PC-3 (cell line): ENCODE results near the gene ZNFX1. TPM values are rescaled to one million over a fixed set of nuclear protein-coding genes. Genes with fewer than 3 reads are reported as not detected.
"Not testable (repeated sequence)": the region's sequence is repeated elsewhere in the genome, so short reads cannot be mapped to it uniquely, and the experiment has no call there.

Experiments
- ATAC-seq: fragments of 200-7000 bp; cut with Tn5 transposase; 2 replicates; pipeline ENCODE4 v1.9.1; 2020; ENCODE audit warnings: mild to moderate bottlenecking, moderate library complexity
- BruUV-seq: library from RNA; stranded (reverse); fragments of 400-500 nt; replicated peaks from 2 replicates; lab custom pipeline; 2021; lab: Mats Ljungman, UMichigan
- CTCF ChIA-PET: fragments of 300-600 bp; sonication (Branson Sonifier 250); formaldehyde crosslinking; loops from one replicate; lab custom pipeline; 2022; ENCODE audit warnings: antibody characterized with exemption; lab: Charles Lee
- POLR2A ChIA-PET: fragments of 300-600 bp; sonication (Branson Sonifier 250); formaldehyde crosslinking; loops from one replicate; lab custom pipeline; 2022; ENCODE audit warnings: antibody characterized with exemption; ENCODE audit not compliant: unreplicated experiment; lab: Charles Lee
- DNase-seq: peaks from one replicate; pipeline ENCODE4 v3.0.0-alpha.2; 2015
- H2AFZ ChIP-seq: fragments of 300-600 bp; sonication (generic); 2 replicates; pipeline ENCODE4 v1.6.0; 2016; ENCODE audit warnings: antibody characterized with exemption, low read length
- H3F3A ChIP-seq: fragments of 300-600 bp; sonication (generic); one replicate; pipeline ENCODE4 v1.6.0; 2017; ENCODE audit warnings: antibody characterized with exemption, low read length, control low read depth, mild to moderate bottlenecking; ENCODE audit not compliant: unreplicated experiment
- H3K27ac ChIP-seq: fragments of 300-600 bp; sonication (generic); 2 replicates; pipeline ENCODE4 v1.5.1; 2016; ENCODE audit warnings: mild to moderate bottlenecking, low read length
- H3K27me3 ChIP-seq: fragments of 300-600 bp; sonication (generic); 2 replicates; pipeline ENCODE4 v1.6.1; 2016; ENCODE audit warnings: low read length, mixed read lengths
- H3K36me3 ChIP-seq: fragments of 300-600 bp; sonication (generic); 2 replicates; pipeline ENCODE4 v1.6.1; 2016; ENCODE audit warnings: low read depth, mixed run types, low read length, mixed read lengths
- H3K4me1 ChIP-seq: fragments of 300-600 bp; sonication (generic); 2 replicates; pipeline ENCODE4 v1.5.1; 2016; ENCODE audit warnings: low read length; ENCODE audit not compliant: insufficient read depth
- H3K4me2 ChIP-seq: fragments of 300-600 bp; sonication (generic); 2 replicates; pipeline ENCODE4 v1.6.0; 2016; ENCODE audit warnings: low read length
- H3K4me3 ChIP-seq: fragments of 300-600 bp; sonication (generic); 2 replicates; pipeline ENCODE4 v1.5.1; 2016; ENCODE audit warnings: mild to moderate bottlenecking, low read length, mixed read lengths
- H3K79me2 ChIP-seq: fragments of 300-600 bp; sonication (generic); 2 replicates; pipeline ENCODE4 v1.6.1; 2017; ENCODE audit warnings: low read length, mixed read lengths
- H3K9ac ChIP-seq: fragments of 300-600 bp; sonication (generic); 2 replicates; pipeline ENCODE4 v1.6.0; 2016; ENCODE audit warnings: mild to moderate bottlenecking, low read length
- H3K9me2 ChIP-seq: fragments of 300-600 bp; sonication (generic); replicated peaks from 2 replicates; pipeline ENCODE4 v1.6.1; 2016; ENCODE audit warnings: mixed run types, low read length, mixed read lengths
- H3K9me3 ChIP-seq: fragments of 300-600 bp; sonication (generic); 2 replicates; pipeline ENCODE4 v1.6.1; 2016; ENCODE audit warnings: low read length, mixed read lengths
- H4K20me1 ChIP-seq: fragments of 300-600 bp; sonication (generic); 2 replicates; pipeline ENCODE4 v1.6.1; 2016; ENCODE audit warnings: low read length, mixed read lengths
- EZH2 ChIP-seq: fragments of 300-600 bp; sonication (generic); IDR thresholded peaks from one replicate; pipeline ENCODE4 v1.6.1; 2017; ENCODE audit warnings: antibody characterized with exemption, mild to moderate bottlenecking, low read length; ENCODE audit not compliant: unreplicated experiment
- EZH2phosphoT487 ChIP-seq: fragments of 300-600 bp; sonication (generic); IDR thresholded peaks from 2 replicates; pipeline ENCODE4 v1.6.1; 2018; ENCODE audit warnings: mild to moderate bottlenecking, antibody characterized with exemption, low read length, borderline replicate concordance
- intact Hi-C: fragments of 100-400 bp; cut with micrococcal nuclease; formaldehyde crosslinking; loops from 2 replicates; pipeline ENCODE4 v1.9.0; 2023
- total RNA-seq: library from RNA; depleted of rRNA; stranded (reverse); fragments of >200 nt; gene quantifications from 2 replicates; pipeline ENCODE4 v1.2.3, GENCODE V29; 2014
- TF ChIP-seq, protein P1 (sequence below): fragments of 300-600 bp; sonication (generic); conservative IDR thresholded peaks from 2 replicates; pipeline ENCODE4 v1.5.1; 2017; ENCODE audit warnings: antibody characterized with exemption, low read depth, mild to moderate bottlenecking, low read length

The ZNFX1 gene
- total RNA-seq, 1 experiment from 2014 or later = 18.8 TPM

DNA sequence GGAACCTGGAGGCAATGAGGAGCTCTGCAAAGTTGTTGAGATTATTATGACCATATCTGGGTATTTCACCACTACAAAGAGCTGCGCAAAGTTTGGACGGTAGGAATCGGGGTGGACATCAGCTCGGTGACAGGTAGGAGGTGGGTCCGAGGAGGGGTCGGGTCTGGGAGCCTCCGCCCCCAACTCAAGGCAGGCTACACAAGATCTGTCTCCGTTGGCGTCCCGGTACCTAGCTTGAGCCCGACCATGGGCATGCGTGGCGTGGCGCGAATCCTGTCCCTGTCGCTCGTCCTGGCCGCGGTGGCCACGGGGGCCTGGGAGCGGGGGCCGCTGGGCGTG, 40.2 kb upstream of the ZNFX1 start:
- POLR2A ChIA-PET = no interaction called here
- ATAC-seq = no peak
- peaks cover 52% of the 10 kb centered on the region for H3K27me3 ChIP-seq

DNA sequence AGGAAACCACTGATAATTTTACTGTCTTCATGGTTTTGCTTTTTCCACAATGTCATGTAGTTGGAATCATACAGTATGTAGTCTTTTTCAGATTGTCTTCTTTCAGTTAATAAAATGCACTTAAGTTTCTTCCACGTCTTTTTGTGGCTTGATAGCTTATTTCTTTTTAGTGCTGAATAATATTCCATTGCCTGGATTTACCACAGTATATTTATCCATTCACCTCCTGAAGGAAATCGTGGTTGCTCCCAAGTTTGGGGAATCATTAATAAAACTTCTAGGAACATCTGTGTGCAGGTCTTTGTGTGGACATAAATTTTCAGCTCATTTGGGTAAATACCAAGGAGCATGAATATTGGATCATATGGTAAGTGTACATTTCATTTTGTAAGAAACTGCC, 38.8 kb upstream of the ZNFX1 start:
- ATAC-seq = no peak
- Histone ChIP-seq H3K9ac (no peak overlapping the region), H3K79me2 (no peaks in the 10 kb centered on the region), H3F3A (no peaks in the 10 kb centered on the region), H2AFZ (no peak overlapping the region), H3K4me3 (no peak overlapping the region), H3K27me3 (peaks cover 52% of the 10 kb centered on the region), H4K20me1 (no peaks in the 10 kb centered on the region), H3K36me3 (no peaks in the 10 kb centered on the region), H3K9me3 (no peaks in the 10 kb centered on the region), H3K9me2 (no peaks in the 10 kb centered on the region), H3K4me2 (no peak overlapping the region), H3K27ac (no peak overlapping the region), H3K4me1 (no peaks in the 10 kb centered on the region)
- ChIA-PET POLR2A (no interaction called here), CTCF (no interaction called here)
- intact Hi-C loops = no loop called here
- TF ChIP-seq EZH2 (no peak), EZH2phosphoT487 (no peak)
- TF ChIP-seq, protein P1, sequence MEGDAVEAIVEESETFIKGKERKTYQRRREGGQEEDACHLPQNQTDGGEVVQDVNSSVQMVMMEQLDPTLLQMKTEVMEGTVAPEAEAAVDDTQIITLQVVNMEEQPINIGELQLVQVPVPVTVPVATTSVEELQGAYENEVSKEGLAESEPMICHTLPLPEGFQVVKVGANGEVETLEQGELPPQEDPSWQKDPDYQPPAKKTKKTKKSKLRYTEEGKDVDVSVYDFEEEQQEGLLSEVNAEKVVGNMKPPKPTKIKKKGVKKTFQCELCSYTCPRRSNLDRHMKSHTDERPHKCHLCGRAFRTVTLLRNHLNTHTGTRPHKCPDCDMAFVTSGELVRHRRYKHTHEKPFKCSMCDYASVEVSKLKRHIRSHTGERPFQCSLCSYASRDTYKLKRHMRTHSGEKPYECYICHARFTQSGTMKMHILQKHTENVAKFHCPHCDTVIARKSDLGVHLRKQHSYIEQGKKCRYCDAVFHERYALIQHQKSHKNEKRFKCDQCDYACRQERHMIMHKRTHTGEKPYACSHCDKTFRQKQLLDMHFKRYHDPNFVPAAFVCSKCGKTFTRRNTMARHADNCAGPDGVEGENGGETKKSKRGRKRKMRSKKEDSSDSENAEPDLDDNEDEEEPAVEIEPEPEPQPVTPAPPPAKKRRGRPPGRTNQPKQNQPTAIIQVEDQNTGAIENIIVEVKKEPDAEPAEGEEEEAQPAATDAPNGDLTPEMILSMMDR = no peak
- BruUV-seq = no TSS peak
- DNase-seq = no peak

More for the DNA sequence above, 40.2 kb upstream of the ZNFX1 start:
- H3F3A ChIP-seq = no peaks in the 10 kb centered on the region
- no peak overlapping the region for H3K27ac ChIP-seq
- TF ChIP-seq EZH2phosphoT487 = no peak
- TF ChIP-seq, protein P1 = no peak
- TF ChIP-seq EZH2 = no peak
- H3K4me2 ChIP-seq = peak overlapping the region; percentile 61
- H4K20me1 ChIP-seq = no peaks in the 10 kb centered on the region
- no peaks in the 10 kb centered on the region for H3K9me2 ChIP-seq
- H3K36me3 ChIP-seq = no peaks in the 10 kb centered on the region
- no peaks in the 10 kb centered on the region for H3K4me1 ChIP-seq
- no peaks in the 10 kb centered on the region for H3K79me2 ChIP-seq
- H3K9me3 ChIP-seq = no peaks in the 10 kb centered on the region
- intact Hi-C loops = no loop called here
- peak overlapping the region; percentile 55; the same call in 1 of the 2 replicates for H2AFZ ChIP-seq
- H3K4me3 ChIP-seq = peak overlapping the region; percentile 43; the same call in 1 of the 2 replicates
- no TSS peak for BruUV-seq
- no peak for DNase-seq
- H3K9ac ChIP-seq = no peak overlapping the region
- CTCF ChIA-PET = no interaction called here

DNA sequence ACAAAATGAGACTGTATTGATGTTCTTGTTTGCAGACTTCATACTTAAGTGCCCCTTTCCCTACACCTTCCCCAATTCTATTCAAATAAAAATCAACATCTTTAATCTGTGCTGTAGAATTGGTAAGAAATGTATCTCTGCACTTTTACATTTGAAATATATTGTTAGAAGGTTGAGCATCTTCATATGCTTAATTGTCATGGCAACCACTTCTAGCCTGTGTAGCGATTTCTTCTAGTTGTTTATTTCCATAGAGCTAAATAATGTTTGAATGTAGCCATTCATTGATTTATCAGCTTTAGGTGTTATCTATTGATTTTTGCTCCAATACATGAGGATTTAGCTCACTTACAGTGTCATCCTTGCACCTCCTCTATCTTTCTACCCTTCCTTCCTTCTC, 37.7 kb upstream of the ZNFX1 start:
- ChIA-PET POLR2A (no interaction called here), CTCF (no interaction called here)
- Histone ChIP-seq H3K27me3 (peaks cover 52% of the 10 kb centered on the region), H3K4me2 (no peak overlapping the region), H3K9me3 (no peaks in the 10 kb centered on the region), H3K9me2 (no peaks in the 10 kb centered on the region), H3K79me2 (no peaks in the 10 kb centered on the region), H2AFZ (no peak overlapping the region), H3K9ac (no peak overlapping the region), H3K4me1 (0 out of 2 replicates have a peak, but pooled peaks cover 5% of the 10 kb centered on the region), H4K20me1 (no peaks in the 10 kb centered on the region), H3F3A (no peaks in the 10 kb centered on the region), H3K36me3 (no peaks in the 10 kb centered on the region), H3K4me3 (no peak overlapping the region), H3K27ac (no peak overlapping the region)
- no TSS peak for BruUV-seq
- DNase-seq (no peak), ATAC-seq (no peak)
- TF ChIP-seq EZH2 = no peak
- TF ChIP-seq, protein P1 = no peak
- TF ChIP-seq EZH2phosphoT487 = no peak
- intact Hi-C loops = no loop called here

DNA sequence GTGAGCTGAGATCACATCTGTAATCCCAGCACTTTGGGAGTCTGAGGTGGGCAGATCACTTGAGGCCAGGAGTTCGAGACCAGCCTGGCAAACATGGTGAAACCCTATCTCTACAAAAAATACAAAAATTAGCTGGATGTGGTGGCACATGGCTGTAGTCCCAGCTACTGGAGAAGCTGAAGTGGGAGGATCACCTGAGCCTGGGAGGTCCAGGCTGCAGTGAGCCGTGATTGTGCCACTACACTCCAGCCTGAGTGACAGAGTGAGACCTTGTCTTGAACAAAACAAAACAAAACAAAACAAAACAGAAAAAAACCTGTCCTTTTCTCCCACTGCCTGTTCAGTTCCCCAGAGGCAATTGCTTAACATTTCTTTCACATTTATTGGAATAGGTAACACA, 36.2 kb upstream of the ZNFX1 start:
- H3K79me2 ChIP-seq, H3K9me3 ChIP-seq, H3K4me2 ChIP-seq, ATAC-seq, H3K27ac ChIP-seq, H3K4me3 ChIP-seq, H3K4me1 ChIP-seq, H3K36me3 ChIP-seq, H3F3A ChIP-seq, DNase-seq, H3K9me2 ChIP-seq, H3K9ac ChIP-seq, H2AFZ ChIP-seq, intact Hi-C loops, H4K20me1 ChIP-seq, POLR2A ChIA-PET, BruUV-seq: not testable (repeated sequence)
- CTCF ChIA-PET = interaction anchor here (0.5 kb wide), 1 partner anchor 162 kb away, joined by 3 read pairs; no protein-coding TSS in a partner anchor
- peaks cover 44% of the 10 kb centered on the region for H3K27me3 ChIP-seq
